Bronchial epithelial cell (primary cell): ENCODE data around the gene SUPT6H. TPM values are rescaled to one million over a fixed set of nuclear protein-coding genes. Genes with fewer than 3 reads are reported as not detected.

Experiments used
- DNase-seq: peaks from one replicate; pipeline ENCODE4 v3.0.0-alpha.2; 2010; ENCODE audit warnings: low read depth
- FAIRE-seq: peaks from 2 replicates; lab custom pipeline; 2011; peaks lifted over from hg19 to GRCh38; lab: Jason Lieb, UNC
- H3K27me3 ChIP-seq: 2 replicates; pipeline ENCODE4 v1.5.1; 2011; ENCODE audit warnings: low read length; ENCODE audit not compliant: control insufficient read depth, insufficient read depth
- H3K36me3 ChIP-seq: 2 replicates; pipeline ENCODE4 v1.5.1; 2011; ENCODE audit warnings: low read length; ENCODE audit not compliant: control insufficient read depth, insufficient read depth
- H3K4me3 ChIP-seq: 2 replicates; pipeline ENCODE4 v1.5.1; 2011; ENCODE audit warnings: mild to moderate bottlenecking, low read depth, low read length, control low read depth
- CTCF ChIP-seq: IDR thresholded peaks from 2 replicates; pipeline ENCODE4 v1.5.1; 2011; ENCODE audit warnings: mild to moderate bottlenecking, moderate library complexity, low read length, control low read depth, inconsistent platforms; ENCODE audit not compliant: insufficient read depth, severe bottlenecking
- total RNA-seq: library from RNA; depleted of rRNA; stranded (reverse); fragments of >200 nt; gene quantifications from 2 replicates; pipeline ENCODE4 v1.2.1, GENCODE V29; 2014

SUPT6H gene
- total RNA-seq, 1 donor from 2014 or later = 23.2 TPM

GRCh38 chr17:28747051-28747691 is 85.2 kb downstream of the SUPT6H start:
- FAIRE-seq = no peak
- H3K36me3 ChIP-seq = peaks cover 35% of the 10 kb centered on the region
- peak; percentile 65 for DNase-seq
- no peak overlapping the region for H3K4me3 ChIP-seq
- TF ChIP-seq CTCF = no peak
- no peaks in the 10 kb centered on the region for H3K27me3 ChIP-seq

- Histone ChIP-seq H3K4me3 (no peak overlapping the region), H3K27me3 (no peaks in the 10 kb centered on the region), H3K36me3 (peaks cover 35% of the 10 kb centered on the region)
- FAIRE-seq = no peak
- no peak for TF ChIP-seq CTCF
- no peak for DNase-seq
Observed at GRCh38 chr17:28747801-28748750, 86.1 kb downstream of the SUPT6H start.

GRCh38 chr17:28748852-28749515 is 87.0 kb downstream of the SUPT6H start:
- DNase-seq (no peak), FAIRE-seq (no peak)
- Histone ChIP-seq H3K4me3 (no peak overlapping the region), H3K27me3 (no peaks in the 10 kb centered on the region), H3K36me3 (peaks cover 35% of the 10 kb centered on the region)
- TF ChIP-seq CTCF = no peak

GRCh38 chr17:28749516-28750177 is 87.6 kb downstream of the SUPT6H start:
- TF ChIP-seq CTCF = no peak
- Histone ChIP-seq H3K4me3 (no peak overlapping the region), H3K36me3 (peaks cover 35% of the 10 kb centered on the region), H3K27me3 (no peaks in the 10 kb centered on the region)
- no peak for DNase-seq
- no peak for FAIRE-seq

GRCh38 chr17:28750178-28751047 is 88.4 kb downstream of the SUPT6H start:
- FAIRE-seq (no peak), DNase-seq (peak; percentile 85)
- Histone ChIP-seq H3K27me3 (no peaks in the 10 kb centered on the region), H3K4me3 (no peak overlapping the region), H3K36me3 (peaks cover 33% of the 10 kb centered on the region)
- peak; percentile 99 for TF ChIP-seq CTCF
